GM21423 (cell line): Measurements from ENCODE around the gene IFT88.

Source experiments
- ATAC-seq: cut with Tn5 transposase; IDR thresholded peaks from one replicate; pipeline ENCODE4 v1.9.1; 2021; ENCODE audit warnings: mild to moderate bottlenecking, moderate library complexity; ENCODE audit not compliant: unreplicated experiment

Gene IFT88

GRCh38 chr13:20713014-20713376, 146.0 kb downstream of the IFT88 start:
- ATAC-seq, result no peak

GRCh38 chr13:20713751-20714150, 146.8 kb downstream of the IFT88 start:
- no peak for ATAC-seq

GRCh38 chr13:20714161-20714560, 147.2 kb downstream of the IFT88 start:
- ATAC-seq, result no peak

GRCh38 chr13:20714563-20715329, 147.8 kb downstream of the IFT88 start:
- ATAC-seq, result no peak

- no peak for ATAC-seq
These were observed 148.4 kb downstream of the IFT88 start for GRCh38 chr13:20715330-20715712.

- ATAC-seq, result no peak
These were observed 150.0 kb downstream of the IFT88 start for GRCh38 chr13:20716951-20717350.

GRCh38 chr13:20717581-20718542, 150.9 kb downstream of the IFT88 start:
- no peak for ATAC-seq

GRCh38 chr13:20718958-20719566, 152.1 kb downstream of the IFT88 start:
- no peak for ATAC-seq

- no peak for ATAC-seq
These were observed 152.8 kb downstream of the IFT88 start for GRCh38 chr13:20719783-20720182.

GRCh38 chr13:20720499-20720898, 153.5 kb downstream of the IFT88 start:
- ATAC-seq, result no peak

- ATAC-seq, result no peak
These were observed 154.1 kb downstream of the IFT88 start for GRCh38 chr13:20721058-20721453.

- ATAC-seq, result no peak
These were observed 154.7 kb downstream of the IFT88 start for GRCh38 chr13:20721454-20722357.

- no peak for ATAC-seq
These were observed 160.9 kb downstream of the IFT88 start for GRCh38 chr13:20727856-20728255.

GRCh38 chr13:20728579-20729311, 161.8 kb downstream of the IFT88 start:
- ATAC-seq, result no peak

- ATAC-seq, result no peak
These were observed 163.0 kb downstream of the IFT88 start for GRCh38 chr13:20729633-20730585.

GRCh38 chr13:20738616-20739015, 171.7 kb downstream of the IFT88 start:
- no peak for ATAC-seq

- no peak for ATAC-seq
These were observed 173.1 kb downstream of the IFT88 start for GRCh38 chr13:20740021-20740420.
